Endothelial cell of hepatic sinusoid (primary cell): ENCODE measurements around the gene SLC26A8.
"Not testable (repeated sequence)": the region's sequence is repeated elsewhere in the genome, so short reads cannot be mapped to it uniquely, and the experiment has no call there.

Experiments used
- in situ Hi-C: cut with HindIII; loops from 2 replicates; pipeline ENCODE4 v1.10.0; 2017; ENCODE audit warnings: low sequenced_read_pairs

Gene SLC26A8

GRCh38 chr6:35919085-35919826 is 105.2 kb downstream of the SLC26A8 start:
- in situ Hi-C loops = no loop called here

- in situ Hi-C loops = not testable (repeated sequence)
These were observed 107.5 kb downstream of the SLC26A8 start for GRCh38 chr6:35916893-35917292.

DNA sequence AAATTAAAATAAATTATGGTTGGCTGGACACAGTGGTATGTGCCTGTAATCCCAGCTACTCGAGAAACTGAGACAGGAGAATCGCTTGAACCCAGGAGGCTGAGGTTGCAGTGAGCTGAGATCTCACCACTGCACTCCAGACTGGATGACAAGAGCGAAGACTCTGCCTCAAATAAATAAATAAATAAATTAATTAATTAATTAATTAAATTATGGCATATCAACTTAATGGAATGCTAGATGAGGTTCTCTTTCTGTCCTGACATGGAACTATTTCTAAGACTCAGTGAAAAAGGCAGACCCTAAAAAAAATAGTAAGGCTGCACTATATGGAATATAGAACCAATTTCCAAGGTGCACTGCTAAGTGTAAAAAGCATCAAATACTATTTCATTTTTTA is 108.4 kb downstream of the SLC26A8 start:
- in situ Hi-C loops = no loop called here

DNA sequence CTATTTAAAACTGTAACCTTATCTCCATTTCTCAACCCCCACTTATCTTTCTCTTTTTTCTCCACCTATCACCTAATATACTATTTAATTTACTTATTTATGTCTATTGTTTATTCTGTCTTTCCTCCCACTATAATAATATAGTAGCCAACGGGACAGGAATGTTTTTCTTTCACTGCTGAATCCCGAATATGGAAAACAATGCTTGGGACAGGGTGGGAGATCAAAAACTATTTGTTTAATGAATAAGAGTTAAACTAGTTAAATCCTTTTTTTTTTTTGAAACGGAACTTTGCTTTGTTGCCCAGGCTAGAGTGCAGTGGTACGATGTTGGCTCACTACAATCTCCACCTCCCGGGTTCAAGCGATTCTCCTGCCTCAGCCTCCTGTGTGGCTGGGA is 109.9 kb downstream of the SLC26A8 start:
- in situ Hi-C loops = no loop called here

DNA sequence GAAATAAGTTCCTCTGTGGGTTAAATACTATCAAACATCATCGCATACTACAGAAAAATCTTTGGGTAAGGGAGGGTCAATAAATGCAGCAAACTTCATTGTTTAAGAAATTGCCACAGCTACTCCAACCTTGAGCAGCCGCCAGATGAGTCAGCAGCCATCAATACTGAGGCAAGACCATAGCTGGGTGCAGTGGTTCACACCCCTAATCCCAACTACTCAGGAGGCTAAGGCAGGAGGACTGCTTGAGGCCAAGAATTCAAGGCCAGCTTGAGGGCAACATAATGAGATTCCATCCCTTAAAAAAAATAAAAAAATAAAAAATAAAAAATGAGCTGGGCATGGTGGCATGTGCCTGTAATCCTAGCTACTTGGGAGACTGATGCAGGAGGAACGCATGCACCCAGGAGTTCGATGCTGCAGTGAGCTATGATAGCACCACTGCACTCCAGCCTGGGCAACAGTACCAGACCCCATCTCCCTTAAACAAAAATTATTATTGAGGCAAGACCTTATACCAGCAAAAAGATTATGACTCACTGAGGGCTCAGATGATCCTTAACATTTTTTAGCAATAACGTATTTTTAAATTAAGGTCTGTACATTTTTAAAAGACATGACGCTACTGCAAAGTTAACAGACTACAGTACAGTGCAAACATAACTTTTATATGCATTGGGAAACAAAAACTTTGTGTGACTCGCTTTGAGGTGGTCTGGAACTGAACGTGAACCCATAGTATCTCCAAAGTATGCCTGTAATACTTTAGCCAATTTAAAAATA is 112.4 kb downstream of the SLC26A8 start:
- in situ Hi-C loops = no loop called here

DNA sequence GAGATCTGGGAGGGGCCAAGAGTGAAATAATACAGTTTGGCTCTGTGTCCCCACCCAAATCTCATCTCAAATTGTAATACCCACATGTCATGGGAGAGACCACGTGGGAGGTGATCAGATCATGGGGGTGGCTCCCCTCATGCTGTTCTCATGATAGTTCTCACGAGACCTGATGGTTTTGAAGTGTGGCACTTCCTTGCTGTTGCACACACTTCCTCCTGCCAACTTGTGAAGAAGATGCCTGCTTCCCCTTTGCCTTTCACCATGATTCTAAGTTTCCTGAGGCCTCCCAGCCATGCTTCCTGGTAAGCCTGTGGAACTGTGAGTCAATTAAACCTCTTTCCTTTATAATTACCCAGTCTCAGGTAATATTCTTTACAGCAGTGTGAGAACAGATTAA is 114.9 kb downstream of the SLC26A8 start:
- in situ Hi-C loops = not testable (repeated sequence)

- in situ Hi-C loops = not testable (repeated sequence)
These were observed 115.6 kb downstream of the SLC26A8 start for GRCh38 chr6:35908753-35909401.

DNA sequence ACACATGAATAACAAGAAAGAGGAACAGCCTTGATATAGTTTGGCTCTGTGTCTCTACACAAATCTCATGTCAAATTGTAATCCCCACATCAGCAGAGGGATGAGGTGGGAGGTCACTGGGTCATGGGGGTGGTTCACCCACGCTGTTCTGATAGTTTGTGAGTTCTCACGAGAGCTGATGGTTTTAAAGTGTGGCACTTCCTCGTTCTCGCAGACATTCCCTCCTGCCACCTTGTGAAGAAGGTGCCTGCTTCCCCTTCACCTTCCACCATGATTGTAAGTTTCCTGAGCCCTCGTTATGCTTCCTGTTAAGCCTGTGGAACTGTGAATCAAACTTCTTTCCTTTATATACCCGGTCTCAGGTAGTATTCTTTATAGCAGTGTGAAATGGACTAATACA is 116.7 kb downstream of the SLC26A8 start:
- in situ Hi-C loops = no loop called here

DNA sequence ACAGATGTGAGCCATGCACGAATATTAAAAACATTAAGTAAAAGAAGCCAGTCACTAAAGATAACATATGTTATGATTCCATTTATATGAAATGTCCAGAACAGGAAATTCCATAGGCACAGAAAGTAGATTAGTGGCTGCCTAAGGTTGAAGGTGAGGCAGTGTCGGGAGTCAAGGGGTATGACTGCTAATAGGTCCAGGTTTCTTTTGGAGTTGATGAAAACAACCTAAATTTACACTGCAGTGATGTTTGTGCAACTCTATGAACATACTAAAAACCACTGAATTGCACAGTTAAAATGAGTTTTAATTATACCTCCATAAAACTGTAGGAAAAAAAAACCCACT is 118.0 kb downstream of the SLC26A8 start:
- in situ Hi-C loops = no loop called here

GRCh38 chr6:35905841-35906498 is 118.5 kb downstream of the SLC26A8 start:
- in situ Hi-C loops = no loop called here

GRCh38 chr6:35905141-35905785 is 119.2 kb downstream of the SLC26A8 start:
- in situ Hi-C loops = no loop called here

GRCh38 chr6:35903679-35904078 is 120.8 kb downstream of the SLC26A8 start:
- in situ Hi-C loops = no loop called here

DNA sequence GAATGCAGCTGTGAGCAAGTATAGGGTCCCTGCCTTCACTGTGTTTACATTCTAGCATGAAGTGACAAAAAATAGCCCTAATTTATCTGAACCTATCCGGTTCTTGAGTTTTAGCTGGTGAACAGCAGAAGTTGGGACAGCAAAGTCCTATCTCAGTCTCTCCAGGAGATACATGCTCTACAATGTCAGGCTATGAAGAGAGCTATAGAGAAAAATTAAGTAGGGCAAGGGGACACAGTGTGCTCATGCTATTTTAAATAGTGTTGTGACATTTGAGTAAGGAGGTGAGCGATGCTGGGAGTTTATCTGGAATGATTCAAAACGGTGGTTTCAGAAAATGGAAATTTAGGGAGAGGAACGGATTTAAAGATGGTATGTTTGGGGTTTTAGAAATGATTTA is 124.0 kb downstream of the SLC26A8 start:
- in situ Hi-C loops = no loop called here

DNA sequence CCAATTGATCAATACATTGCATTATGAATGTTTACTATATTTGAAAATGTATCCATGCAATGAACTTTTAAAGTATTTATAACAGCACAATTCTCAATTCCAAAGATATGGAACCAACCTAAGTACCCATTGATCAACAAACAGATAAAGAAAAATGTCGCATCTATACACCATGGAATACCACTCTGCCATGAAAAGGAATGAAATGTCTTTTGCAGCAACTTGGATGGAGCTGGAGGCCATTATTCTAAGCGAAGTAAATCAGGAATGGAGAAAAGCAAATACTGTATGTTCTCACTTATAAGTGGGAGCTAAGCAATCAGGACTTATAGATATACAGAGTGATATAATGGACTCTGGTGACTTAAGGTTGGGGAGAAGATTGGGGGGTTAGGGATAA is 126.4 kb downstream of the SLC26A8 start:
- in situ Hi-C loops = no loop called here

GRCh38 chr6:35897486-35897885 is 127.0 kb downstream of the SLC26A8 start:
- in situ Hi-C loops = no loop called here

- in situ Hi-C loops = no loop called here
These were observed 127.4 kb downstream of the SLC26A8 start for GRCh38 chr6:35897036-35897435.

GRCh38 chr6:35896228-35896627 is 128.2 kb downstream of the SLC26A8 start:
- in situ Hi-C loops = no loop called here

DNA sequence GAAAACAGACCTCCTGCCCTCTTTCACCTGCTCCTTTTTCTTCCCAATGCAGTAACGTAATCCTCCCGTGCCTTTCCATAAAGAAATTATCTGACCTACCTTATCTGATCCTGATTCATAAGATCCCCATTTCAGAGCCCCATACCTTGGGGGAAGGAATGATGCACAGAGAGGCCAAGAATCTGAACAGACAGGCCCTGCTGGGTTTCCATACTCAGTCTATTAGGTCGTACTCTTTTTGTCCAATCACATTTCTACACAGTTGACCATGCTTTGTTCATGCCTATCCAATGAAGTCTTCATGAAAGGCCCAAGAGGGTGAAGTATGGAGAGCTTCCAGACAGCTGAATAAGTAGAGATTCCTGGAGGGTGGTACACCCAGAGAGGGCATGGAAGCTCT is 128.9 kb downstream of the SLC26A8 start:
- in situ Hi-C loops = no loop called here

GRCh38 chr6:35894776-35895175 is 129.7 kb downstream of the SLC26A8 start:
- in situ Hi-C loops = no loop called here
